Activated naive CD4-positive, alpha-beta T cell (primary cell): ENCODE data around the gene OOEP.
"Not testable (repeated sequence)": the region's sequence is repeated elsewhere in the genome, so short reads cannot be mapped to it uniquely, and the experiment has no call there.

Source experiments
- DNase-seq, 4 experiments: peaks; one replicate each; lab custom pipeline; 2025; lab: John Stamatoyannopoulos, UW

Gene OOEP

DNA sequence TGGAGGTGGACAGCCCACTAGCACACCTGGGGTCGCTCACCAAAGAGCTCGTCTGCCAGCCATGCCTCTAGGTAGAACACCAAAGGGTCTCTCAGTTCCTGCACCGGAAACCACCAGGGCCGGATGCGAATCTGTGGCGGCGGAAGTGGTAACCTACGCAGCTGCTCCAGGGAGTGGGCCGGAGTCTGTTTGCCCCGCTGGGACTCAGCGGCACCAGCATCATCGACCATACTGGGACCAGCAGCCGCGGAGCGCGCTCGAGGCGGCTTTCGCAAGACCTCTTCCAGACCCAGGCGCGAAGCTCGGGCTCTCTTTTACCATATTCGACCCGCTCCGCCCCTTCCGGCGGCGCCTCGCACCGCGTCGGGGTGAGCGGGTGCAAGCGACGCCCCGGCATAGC is at the start of gene OOEP:
Gene OOEP (minus strand): TSS at position 335 of the 400 bp plus-strand sequence. CDS start 105 bp downstream, at position 230.
- DNase-seq: no peak

- no peak for DNase-seq
Measured at GRCh38 chr6:73418081-73418741, 48.5 kb upstream of the OOEP start.

DNA sequence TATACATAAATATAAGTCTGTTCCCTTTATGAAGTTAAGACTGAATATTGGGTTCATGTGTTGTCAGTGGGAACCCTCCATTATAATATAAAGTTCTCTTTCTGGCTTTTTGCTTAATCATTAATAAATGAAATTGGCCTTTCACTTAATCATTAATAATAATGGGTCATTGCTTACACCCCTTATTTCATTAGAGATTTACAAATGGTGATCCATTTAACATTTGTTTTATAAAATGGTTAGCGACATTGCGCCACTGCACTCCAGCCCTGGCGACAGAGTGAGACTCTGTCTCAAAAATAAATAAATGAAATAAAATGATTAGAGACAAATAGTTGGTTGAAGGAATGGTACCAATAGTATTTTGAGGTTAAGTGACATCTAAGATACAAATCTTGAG is 43.4 kb upstream of the OOEP start:
- no peak for DNase-seq

DNA sequence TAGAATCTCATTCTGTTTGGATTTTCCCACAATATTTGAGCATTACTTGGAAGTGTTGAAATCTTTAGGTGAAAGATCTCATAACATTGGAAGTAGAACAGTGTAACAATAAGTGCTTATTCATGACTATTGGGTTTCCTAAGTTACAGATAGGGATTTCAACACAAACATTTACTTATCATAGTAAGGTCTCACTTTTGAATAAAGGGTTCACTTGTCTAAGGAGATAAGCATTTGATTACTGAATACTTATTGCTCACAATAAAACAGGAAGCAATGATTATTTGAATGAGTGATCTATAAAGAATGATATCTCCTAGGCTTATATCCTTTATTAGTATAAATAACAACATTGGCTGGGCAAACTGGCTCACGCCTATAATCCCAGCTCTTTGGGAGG is 39.7 kb upstream of the OOEP start:
- DNase-seq: no peak

GRCh38 chr6:73400656-73401055 is 31.0 kb upstream of the OOEP start:
- no peak for DNase-seq

DNA sequence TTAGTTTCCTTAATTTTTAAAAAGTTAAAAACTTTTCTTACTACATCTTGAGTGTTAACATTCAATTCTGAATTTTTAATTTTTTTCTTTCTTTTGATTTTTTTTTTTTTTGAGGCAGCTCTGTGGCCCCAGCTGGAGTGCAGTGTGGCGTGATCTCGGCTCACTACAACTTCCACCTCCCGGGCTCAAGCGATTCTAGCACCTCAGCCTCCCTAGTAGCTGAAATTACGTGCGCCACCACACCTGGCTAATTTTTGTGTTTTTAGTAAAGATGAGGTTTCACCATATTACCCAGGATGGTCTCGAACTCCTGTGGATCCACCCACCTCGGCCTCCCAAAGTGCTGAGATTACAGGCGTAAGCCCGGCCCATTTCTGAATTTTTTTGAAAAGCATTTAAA is 26.2 kb upstream of the OOEP start:
- DNase-seq: no peak

DNA sequence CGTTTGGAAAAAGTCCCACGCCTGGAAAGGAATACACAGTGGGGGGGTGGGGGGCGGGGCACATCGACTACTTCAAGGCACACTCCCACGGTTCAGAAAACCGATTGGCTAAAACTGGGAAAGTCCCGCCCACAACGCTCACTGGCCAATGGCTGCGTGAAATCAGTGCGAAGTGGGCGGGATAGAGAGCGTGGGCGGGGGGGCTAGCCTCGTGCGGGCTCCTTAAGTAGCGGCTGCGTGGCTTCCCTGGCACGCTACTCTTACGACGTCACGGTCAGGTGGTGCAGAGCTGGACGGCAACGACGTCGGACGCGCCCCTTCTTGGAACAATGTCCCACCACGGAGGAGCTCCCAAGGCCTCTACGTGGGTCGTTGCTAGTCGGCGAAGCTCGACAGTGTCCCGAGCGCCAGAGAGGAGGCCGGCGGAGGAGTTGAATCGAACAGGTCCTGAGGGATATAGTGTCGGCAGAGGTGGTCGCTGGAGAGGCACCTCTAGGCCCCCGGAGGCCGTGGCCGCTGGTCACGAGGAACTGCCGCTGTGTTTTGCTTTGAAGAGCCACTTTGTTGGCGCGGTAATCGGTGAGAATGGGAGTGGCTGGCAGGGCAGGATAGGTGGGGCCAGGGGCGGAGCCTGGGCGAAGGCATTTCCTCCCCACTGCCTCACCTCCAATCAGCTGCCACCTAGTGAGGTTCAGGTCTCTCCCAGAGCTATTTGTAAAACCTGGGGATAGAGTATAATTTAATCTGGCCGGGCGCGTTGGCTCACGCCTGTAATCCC is 25.1 kb upstream of the OOEP start, which contains the start of gene DDX43:
Gene DDX43 (plus strand): TSS at position 252 of the 778 bp plus-strand sequence. CDS start 78 bp downstream, at position 330.
- DNase-seq: peak in 1 of 4 experiments; percentile 4

GRCh38 chr6:73393278-73393677 is 23.6 kb upstream of the OOEP start:
- DNase-seq: no peak

GRCh38 chr6:73392188-73392587 is 22.5 kb upstream of the OOEP start:
- DNase-seq: not testable (repeated sequence)

- DNase-seq: no peak
Measured at GRCh38 chr6:73391675-73392074, 22.0 kb upstream of the OOEP start.

DNA sequence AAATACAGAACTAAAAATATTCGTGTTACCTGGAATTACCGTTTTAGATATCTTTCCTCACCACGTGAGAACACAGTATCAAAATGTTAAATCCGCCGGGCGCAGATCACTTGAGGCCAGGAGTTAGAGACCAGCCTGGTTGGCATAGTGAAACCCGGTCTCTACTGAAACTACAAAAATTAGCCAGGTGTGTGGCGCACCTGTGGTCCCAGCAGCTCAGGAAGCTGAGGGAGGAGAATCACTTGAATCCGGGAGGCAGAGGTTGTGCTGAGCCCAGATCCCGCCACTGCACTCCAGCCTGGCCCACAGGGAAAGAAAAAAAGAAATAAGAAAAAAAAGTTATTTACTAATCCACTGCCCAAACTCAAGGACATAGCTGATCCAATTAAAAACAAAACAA is 20.2 kb upstream of the OOEP start:
- DNase-seq: no peak

GRCh38 chr6:73388800-73389512 is 19.3 kb upstream of the OOEP start:
- DNase-seq: peak in 2 of 4 experiments; percentile 4 to 7

GRCh38 chr6:73388433-73388799 is 18.7 kb upstream of the OOEP start:
- no peak for DNase-seq

DNA sequence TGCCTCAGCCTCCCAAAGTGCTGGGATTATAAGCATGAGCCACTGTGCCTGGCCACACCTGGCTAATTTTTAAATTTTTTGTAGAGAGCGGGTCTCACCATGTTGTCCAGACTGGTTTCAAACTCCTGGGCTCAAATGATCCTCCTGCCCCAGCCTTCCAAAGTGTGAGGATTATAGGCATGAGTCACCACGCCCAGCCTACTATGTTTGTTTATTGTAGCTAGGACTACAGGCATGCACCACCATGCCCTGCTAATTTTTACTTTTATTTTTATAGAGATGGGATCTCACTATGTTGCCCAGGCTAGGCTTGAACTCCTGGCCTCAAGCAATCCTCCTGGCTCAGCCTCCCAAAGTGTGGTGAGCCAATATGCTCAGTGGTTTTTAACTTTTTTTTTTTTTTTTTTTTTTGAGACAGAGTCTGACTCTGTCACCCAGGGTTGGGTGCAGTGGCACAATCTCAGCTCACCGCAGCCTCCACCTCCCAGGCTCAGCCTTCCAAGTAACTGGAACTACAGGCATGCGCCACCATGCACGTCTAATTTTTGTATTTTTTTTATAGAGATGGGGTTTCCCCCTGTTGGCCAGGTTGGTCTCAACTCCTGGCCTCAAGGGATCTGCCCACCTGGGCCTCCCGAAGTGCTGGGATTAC is 12.9 kb upstream of the OOEP start:
- no peak for DNase-seq

GRCh38 chr6:73381531-73381930 is 11.8 kb upstream of the OOEP start:
- DNase-seq: not testable (repeated sequence)

DNA sequence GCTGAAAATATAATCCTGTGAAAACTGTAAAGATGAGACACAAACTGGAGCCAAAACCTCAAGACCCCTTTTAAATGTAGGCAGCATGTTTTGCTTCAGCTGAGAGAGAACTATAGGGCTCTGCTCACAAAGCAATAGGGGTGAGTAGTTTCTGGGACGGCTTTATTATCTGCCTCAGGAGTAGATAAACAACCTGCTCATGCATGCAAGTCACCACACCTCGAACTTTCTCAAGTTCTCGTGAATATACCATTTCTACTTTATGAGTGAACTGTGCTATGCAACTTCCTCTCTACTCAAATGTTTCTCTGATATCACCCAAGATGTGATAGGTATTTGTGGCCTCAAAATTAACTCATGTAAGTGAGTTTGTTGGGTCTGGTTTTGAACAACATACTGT is 7.5 kb upstream of the OOEP start:
- DNase-seq: no peak

DNA sequence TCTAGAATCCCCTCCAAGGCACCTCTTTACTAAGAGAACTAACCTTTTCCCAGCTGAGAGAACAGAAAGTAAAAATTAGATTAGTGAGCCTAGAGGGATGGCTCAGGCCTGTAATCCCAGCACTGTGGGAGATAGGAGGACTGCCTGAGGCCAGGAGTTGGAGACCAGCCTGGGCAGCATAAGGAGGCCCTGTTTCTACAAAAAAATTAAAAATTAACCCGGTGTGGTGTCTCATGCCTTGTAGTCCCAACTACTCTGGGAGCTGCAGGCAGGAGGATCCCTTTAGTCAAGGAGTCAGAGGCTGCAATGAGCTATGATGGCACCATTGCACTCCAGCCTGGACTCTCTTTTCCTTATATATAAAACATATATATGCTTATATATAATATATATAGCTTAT is 5.5 kb upstream of the OOEP start:
- no peak for DNase-seq

DNA sequence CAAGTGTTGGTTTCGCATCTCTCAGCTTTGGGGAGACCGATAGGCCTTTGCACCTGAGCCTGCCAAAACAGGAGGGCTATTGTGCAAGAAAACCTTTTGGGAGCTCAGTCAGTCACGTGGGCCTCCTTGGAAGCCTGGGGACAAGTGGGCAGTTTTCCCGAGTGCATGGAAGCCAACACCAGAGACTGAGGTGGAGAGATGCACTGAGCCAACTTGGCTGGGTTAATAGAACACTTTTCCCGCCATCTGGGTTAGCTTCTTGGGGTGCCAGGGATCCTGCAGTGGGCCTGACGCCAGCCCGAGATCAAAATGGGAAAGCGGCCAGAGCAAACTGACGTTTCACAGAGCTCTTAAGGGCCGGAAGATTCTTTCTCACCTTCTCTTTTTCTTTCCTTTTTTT is 2.8 kb upstream of the OOEP start:
- no peak for DNase-seq

GRCh38 chr6:73371984-73372383 is 2.3 kb upstream of the OOEP start:
- DNase-seq: no peak

DNA sequence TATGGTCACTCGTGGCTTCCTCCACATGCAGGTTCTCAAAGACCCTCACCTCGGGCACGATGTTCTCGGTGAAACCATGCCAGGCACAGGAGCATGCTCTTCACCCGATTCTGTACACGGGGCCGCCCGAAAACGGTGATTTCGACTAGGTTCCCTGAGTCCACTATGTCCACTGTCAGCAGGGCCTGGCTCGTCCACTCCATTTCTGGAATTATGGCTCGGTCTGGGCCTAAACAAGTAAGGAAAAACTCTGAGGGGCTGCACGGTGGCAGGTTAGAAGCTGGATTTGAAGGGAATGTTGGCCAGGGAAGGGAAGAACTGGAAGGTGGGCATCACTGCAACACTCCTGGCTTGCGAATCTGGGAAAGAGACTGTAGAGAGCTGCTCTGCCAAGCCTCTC is 540 bp downstream of the OOEP start:
- DNase-seq: no peak

GRCh38 chr6:73368675-73369074 is 1.0 kb downstream of the OOEP start:
- DNase-seq: no peak

- no peak for DNase-seq
Measured at GRCh38 chr6:73367761-73368355, 1.8 kb downstream of the OOEP start.
